Stimulated activated CD8-positive, alpha-beta memory T cell treated with anti-CD3 and anti-CD28 coated beads, Interleukin-4, amount 100 ng/mL, for 24 hours (primary cell): ENCODE data around the gene CD48.

Experiments used
- DNase-seq: peaks from one replicate; pipeline ENCODE4 v3.0.0-alpha.2; 2020; ENCODE audit warnings: low read depth

The CD48 gene, protein sequence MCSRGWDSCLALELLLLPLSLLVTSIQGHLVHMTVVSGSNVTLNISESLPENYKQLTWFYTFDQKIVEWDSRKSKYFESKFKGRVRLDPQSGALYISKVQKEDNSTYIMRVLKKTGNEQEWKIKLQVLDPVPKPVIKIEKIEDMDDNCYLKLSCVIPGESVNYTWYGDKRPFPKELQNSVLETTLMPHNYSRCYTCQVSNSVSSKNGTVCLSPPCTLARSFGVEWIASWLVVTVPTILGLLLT

DNA sequence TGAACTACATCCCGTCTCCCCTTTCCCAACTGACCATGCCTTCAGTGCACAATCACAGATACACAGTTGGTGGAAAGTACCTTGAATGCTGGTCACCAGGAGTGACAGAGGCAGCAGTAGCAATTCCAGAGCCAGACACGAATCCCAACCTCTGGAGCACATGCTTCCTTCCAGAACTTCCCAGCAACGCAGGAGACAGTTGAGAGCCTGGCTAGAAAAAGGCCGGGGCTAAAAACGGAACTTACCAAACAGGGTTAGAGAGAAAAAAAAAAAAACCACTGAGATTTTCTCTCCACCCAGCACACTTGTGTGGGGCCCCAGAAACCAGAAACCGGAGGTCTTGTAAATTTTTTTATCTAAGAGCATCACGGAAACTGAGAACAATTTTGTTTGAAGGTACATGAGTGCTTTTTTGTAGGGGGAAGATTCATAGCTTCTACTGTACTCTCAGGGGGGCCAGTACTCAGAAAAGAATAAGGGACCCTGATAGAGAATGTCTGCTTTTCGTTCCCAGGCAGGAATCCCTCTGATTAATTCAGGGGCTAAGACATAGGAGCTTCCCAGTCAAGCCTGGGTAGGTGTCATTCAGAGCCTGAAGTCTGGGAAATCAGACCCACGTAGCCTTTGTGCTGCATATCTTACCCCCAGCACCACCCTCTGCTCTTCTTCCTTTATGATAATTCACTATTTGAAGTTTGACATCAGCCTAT, at the start of gene CD48:
TSS of gene CD48 (minus strand) at position 221 of the 710 bp plus-strand sequence. CDS start at position 162, 59 bp downstream.
- DNase-seq, result no peak

DNA sequence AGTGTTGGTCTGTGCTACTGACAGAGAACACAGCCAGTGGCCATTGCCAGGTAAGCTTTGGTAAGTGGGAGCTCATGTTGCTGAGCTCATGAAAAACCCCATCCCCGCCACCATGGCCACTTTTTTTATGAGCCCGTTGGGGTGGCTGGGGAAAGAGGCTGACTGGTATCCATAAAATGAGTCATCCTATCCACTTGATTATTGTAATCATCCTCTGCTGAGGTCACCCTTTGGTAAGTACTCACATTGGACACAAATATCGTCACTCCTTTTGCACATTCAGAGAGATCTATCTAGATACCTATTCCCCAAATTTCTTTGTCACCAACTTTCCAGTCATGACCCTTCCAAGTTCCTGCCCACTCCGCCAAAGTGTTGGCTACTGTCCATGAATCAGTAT, 49.4 kb upstream of the CD48 start:
- no peak for DNase-seq

DNA sequence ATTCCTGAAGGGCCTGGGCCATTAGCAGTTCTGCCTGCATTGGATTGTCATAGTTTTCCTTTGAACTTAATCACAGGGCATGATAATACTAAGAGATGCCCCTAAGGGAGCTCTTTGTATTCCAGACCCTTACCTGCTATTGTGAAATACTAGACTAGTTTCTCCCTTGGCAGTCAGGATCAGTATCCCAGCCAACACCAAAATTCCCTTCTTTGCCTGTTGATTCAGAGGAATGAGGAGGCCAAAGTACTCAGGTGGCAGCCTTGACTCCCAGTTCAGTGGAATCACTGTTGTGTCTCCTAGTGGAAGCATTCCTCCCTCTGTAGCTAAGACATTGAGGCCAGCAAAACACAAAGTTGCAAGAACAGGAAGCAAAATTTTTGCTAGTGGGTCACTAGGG, 48.1 kb upstream of the CD48 start:
- no peak for DNase-seq

DNA sequence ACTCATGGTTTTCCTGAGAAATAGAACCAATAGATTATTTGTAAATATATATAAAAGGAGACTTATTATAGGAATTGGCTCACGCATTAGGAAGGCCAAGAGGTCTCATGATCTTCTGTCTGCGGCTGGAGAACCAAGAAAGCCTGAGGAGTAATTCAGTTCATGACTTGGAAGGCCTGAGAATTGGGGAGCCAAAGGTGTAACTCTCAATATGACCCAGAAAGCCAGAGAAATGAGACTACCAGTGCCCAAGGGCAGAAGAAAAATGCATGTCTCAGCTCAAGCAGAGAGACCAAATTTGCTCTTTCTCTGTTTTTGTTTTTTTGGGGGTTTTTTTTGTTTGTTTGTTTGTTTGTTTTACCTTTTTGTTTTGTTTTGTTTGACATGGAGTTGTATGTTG, 46.9 kb upstream of the CD48 start:
- DNase-seq, result no peak

DNA sequence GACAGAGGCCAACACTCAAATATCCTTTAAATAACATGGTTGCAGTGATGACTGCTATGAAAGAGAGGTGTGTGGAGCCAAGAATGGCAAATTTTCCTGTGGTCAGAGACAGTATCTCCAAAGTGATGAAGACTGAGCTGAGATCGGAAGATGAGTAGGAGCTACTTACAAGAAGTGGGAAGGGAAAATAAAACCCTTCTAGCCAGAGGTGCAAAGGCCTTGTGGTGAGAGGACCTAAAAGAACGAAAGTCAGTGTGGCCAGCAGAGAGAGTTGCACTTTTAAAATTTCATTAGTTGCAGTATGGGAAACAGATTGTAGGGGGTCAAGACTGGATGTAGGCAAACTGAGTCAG, 45.2 kb upstream of the CD48 start:
- no peak for DNase-seq

DNA sequence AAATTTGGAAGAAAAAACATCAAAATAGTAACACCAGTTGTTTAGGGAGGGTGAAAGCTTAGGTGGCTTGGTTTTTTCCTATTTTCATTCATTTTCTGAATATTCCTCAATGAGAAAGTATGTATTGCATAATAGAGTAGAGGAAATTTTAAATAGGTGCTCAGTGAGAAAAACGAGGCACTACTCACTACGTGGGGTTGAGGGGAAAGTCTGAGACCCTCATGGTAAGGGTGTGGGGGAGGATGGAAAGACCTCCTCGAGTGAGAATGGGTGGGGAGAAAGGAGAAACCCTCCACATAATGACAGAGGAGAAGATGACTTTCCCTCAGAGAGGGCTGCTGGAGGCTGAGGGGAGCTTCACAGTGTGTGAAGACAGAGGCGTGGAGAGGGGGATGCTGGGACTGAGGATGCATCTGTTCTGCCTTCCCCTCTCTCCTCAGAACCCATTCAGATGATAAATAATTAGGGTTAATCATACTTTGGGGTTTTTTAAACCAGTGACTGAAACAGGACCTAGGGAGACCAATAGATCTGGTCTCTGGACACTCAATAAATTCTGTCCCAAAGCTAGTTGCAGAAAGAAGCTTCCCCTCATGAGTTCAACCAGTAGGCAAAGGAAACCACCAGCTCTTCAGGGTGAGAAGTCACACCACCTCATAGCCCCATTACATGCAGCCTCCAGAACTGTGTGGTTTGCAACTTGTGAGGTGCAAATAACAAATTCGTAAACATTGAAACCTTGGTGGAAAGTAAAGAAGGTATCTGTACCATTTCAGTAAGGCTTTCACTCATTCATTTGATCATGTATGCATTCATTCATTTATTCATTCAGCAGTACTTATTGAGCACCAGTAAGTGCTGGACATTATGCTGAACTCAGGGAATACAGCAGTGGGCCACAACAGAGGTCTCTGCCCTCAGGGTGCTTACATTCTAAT, 44.6 kb upstream of the CD48 start:
- DNase-seq, result no peak

DNA sequence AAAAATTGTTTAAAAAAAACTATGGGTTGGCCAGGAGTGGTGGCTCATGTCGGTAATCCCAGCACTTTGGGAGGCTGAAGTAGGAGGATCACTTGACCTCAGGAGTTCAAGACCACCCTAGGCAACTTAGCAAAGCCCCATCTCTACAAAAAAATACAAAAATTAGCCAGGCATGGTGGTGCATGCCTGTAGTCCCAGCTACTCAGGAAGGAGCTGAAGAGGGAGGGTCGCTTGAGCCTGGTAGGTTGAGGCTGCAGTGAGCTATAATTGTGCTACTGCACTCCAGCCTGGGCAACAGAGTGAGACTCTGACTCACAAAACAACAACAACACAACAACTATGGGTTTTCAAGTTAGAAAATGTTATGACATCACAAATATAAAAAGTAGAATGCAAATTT, 43.8 kb upstream of the CD48 start:
- DNase-seq, result no peak

DNA sequence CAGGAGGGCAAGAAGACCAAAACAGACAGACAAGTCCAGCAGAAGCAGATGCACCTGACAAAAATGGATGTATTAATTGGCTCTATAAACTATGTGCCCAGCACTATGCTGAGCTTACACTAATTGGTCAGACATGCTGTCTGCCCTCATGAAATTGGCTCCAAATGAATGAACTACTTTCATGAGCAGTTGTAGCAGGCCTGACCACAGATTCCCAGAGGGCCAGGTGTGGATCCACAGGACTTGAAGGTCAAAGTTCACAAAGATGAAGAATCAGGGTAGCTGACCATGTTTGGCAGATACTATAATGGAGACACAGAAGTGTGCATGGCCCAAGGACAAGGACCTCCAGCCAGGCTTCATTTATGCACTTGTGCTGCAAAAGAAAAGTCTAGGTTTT, 42.0 kb upstream of the CD48 start:
- DNase-seq, result no peak

DNA sequence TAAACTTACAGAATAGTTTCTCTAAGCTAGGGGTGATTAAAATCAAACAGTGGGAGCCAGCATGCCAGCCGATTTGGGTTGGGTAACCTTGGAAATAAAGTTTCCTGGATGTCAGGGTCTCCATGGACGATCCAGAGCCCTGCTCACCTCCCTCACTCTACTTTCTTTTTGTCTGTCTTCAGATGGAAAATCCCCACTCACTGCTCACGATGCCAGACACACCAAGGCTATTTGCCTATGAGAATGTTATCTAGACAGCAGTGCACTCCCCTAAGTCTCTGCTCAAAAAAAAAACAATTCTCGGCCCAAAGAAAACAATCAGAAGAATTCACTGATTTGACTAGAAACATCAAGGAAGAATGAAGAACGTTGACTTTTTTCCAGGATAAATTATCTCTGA, 41.3 kb upstream of the CD48 start:
- no peak for DNase-seq

DNA sequence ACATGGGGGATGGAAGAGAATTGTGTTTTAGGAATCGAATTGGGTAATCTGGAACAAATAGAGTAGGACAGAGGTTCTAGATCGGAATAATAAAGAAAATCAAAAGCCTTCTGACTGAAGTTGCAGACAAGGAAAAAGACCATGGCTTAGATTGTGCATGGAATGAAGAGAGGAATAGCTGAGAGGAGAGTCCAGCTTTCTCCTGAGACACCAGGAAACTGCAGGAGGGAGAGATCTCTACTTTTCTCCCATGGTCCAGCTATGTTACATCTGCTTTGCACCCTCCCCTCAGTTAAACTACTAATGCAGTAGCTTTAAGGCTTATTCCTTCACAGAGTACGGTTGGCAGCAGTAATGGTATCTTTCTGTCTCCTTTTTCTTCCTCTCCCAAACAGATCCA, 40.8 kb upstream of the CD48 start:
- DNase-seq, result no peak

DNA sequence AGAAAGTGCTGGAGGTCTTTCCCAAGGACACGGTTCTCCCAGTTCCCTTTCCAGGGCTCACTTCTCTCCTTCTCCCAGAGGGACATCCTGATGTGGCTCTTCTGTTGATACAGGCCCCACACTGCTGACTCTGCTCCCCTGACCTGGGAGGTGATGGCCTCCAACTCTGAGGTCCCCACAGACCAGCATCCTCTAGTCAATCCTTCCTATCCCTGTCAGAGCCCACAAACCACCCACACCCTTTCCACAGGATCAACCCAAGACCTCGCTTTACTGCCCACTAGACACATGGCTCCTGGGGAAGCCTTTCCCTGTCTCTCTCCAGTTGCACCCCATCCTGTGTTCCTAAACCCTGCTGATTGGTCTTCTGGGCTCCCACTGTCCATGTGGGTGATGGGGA, 39.0 kb upstream of the CD48 start:
- no peak for DNase-seq

DNA sequence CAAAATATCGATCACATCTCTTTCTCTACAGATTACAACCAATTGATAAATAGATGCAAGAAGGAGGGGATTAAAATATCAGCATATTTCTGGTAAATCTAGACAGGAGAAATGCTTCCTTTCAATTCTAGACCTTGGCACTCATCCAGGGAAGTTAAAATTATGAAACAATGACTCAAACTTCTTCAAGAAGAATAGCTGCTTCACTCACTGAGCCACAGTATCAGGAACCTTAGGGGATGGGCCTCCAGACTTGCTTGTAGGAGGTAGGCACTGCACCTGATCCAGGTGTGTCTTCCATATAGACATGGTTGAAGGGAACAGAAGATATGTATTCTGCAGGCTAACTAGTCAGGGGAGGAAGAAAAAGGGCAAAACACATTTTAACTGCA, 37.3 kb upstream of the CD48 start:
- no peak for DNase-seq

DNA sequence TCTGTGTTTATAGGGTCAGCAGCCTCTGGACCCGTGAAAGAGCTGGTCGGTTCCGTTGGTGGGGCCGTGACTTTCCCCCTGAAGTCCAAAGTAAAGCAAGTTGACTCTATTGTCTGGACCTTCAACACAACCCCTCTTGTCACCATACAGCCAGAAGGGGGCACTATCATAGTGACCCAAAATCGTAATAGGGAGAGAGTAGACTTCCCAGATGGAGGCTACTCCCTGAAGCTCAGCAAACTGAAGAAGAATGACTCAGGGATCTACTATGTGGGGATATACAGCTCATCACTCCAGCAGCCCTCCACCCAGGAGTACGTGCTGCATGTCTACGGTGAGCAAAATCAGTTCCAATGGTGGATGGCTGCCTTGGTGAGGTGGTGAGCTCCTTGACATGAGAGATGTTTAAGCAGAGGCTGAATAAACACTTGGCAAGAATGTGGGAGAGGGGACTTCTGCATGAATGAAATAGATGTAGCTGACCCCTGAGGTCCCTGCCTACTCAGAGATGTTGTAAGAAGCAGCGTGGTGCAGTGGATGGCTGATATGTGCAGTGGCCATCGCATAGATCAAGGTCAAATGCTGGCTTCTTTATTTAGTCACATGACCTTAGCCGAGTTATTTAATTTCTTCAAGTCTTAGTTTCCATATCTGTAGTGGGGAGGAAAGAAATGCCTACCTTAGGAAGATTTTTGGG, 36.7 kb upstream of the CD48 start:
- DNase-seq, result no peak

DNA sequence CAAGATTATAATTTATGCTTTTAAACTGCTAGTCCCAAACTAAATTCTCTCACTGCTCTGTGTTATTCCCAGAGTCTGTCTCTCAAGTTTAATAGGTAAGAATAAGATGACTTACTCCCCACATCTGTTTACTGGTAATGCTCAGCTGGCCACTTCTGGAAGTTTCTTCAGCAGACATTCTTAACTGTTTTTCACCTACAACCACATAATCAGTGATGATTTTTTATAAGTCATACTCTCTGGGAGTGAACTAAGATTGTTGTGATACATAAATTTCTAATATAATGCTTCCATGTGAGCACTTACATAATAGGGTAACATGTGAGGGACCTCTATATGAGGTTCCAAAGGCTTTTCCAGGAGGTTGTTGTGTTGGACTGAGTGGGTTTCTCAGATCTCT, 36.1 kb upstream of the CD48 start:
- DNase-seq, result no peak

DNA sequence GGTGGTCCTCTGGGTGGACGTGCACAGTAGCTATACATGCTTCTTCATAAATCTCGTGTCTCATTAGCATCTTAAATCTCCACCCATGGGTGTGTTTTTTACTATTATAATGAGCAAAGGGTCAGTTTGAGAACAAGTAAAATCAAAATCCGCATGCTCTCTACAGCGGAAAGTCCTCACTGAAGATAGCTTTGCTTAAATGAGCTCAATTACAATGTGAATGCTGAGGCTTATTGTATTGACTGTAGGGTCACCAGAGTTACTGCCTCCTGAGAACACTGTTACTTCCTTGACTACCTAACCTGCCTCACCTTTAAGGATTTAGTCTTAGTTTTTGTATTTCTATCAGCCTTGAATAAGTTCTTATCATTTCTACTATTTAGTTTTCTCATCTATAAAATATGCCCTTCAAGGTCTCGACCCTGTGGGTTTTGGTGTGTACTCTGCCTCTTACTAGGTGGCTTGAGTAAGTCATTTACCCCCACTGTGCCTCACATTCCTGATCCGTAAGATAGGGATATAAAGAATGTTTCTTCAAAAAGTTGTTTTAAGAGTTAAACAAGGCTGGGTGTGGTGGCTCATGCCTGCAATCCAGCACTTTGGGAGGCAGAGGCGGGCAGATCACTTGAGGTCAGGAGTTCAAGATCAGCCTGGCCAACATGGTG, 35.3 kb upstream of the CD48 start:
- DNase-seq, result no peak

DNA sequence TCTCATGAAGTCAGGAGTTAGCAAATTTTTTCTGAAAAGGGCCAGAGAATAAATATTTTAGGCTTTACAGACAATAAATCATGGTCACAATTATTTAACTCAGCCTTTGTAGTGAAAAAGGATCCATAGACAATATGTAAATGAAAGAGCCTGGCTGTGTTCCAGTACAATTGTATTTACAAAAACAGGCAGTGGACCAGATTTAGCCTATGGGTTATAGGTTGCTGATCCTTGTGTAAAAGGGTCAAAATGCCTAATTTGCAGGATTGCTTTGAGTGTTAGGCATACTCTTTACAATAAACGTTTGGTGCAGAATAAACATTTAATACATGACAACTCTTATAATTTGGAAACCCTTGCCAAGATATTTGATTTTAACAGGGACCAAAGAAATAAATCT, 33.9 kb upstream of the CD48 start:
- DNase-seq, result no peak

DNA sequence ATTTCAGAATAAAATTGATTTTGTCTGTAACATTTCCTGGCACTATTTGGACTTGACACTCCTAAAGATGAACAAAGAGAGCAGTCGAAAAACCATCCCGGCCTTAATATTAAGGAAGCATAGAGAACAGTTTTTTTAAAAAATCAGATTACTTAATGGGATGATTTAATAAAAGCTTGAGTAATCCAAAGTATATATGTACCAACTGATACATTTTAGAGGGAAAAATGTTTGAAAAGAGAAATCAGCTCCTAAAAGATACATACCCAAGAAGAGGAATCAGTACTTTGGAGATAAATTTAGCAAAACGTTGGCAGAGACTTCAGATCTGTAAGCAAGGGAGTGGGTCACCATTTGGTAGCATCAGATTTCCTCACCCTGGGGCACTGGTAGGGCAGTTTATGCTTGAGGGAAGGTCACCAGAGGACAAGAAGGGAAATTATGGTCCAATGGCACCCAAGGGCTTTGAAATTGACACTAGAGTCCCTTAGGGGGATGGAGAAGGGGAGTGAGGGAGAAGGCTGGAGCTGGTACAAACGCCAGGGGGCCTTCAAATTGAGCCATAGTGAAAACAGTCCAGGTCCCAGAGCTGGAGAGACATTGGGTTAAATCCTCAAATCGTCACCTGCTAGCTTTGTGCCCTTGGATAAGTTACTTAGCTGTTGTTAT, 33.4 kb upstream of the CD48 start:
- DNase-seq, result no peak

DNA sequence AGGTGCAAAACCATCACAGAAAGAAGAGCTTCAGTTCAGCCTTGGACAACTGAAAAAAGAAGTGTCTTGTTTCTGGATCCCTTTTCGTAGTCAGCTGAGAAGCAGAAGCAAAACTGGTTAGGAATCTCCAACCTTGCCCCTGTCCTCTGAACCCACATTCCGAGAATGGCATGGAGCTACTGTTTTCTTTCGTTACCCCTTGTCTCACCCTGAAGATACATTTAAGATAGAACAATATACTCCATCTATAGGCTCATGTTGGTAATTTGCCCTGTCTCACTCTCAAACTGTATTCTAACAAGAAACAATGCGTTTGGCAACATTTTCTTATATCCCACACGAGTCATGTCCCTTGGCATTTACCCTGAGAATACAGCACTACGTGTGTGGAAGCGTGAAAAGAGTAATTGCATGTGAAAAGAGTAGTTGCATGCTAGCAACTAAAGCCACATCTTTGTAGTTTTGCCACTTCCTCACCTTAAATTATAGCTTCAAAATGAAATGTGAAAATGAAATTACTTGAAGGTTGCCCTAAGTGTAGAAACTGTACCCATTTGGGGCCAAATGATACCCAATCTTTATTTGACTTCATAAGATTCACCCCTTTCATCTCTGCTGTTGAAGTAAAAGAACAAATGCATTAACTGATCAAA, 32.7 kb upstream of the CD48 start:
- DNase-seq, result no peak

DNA sequence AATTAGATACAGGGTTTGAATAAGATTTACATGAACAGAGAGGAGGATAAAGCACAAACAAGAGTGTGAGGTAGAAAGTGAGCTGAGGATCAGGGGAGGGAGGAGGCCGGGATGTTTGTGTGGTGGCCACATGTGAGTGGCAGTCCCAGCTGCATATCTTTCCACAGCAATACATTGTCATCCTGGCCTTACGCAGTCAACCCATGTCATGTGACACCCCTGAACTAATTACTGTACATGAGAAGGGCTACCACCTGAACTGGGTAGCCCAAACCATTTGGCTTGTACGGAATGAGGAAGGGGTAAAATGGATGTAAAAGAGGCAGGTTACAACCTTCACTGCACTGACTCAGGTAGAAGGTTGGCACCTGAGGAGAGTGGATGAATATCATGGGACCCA, 31.6 kb upstream of the CD48 start:
- no peak for DNase-seq

DNA sequence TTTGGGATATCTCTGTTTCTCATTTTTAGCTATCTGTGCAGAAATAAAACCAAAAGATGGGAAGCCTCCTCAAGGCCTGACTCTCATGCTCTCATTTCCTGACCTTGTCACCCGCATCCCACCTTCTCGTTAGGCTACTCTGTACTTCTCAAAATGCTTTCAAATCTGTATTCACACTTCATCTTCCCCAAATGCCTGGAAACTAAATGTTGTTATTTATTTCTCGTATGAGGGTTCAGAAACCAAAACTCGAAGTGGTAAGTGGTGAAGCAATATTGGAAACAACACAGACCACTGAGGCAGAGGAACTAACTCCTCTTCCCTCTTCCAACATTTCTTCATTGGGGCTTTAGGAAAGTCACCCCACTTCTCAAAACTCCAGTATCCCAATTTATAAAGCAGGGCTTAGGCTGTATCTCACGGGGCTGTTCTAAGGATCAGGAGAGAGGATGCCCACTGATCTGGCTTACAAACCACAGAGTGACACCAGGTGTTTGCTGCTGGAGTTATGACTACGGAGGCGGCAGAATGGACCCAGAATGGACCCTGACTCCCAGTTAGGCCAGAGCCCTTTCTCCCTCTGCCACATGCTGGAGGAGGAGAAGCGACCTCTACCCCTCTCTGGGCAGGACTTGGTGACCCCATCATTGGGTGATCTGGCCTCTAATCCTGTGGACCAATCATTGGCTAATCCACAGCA, 31.0 kb upstream of the CD48 start:
- no peak for DNase-seq
